Activated CD4-positive, alpha-beta T cell treated with anti-CD3 and anti-CD28 coated beads, Interleukin-2, amount 10 ng/mL, durations not matched to agents 24 days and 14 days (primary cell): ENCODE measurements around the gene PRR5L. TPM values are rescaled to one million over a fixed set of nuclear protein-coding genes. Genes with fewer than 3 reads are reported as not detected.
A peak's percentile ranks its signal among the peaks of the same experiment; 100 is the strongest.
"Not testable (repeated sequence)": the region's sequence is repeated elsewhere in the genome, so short reads cannot be mapped to it uniquely, and the experiment has no call there.

Experiments used
- DNase-seq: peaks from one replicate; pipeline ENCODE4 v3.0.0; 2022
- H3K27ac Mint-ChIP-seq: one replicate; pipeline ENCODE4 v1.8.0; 2022; ENCODE audit warnings: mild to moderate bottlenecking, mixed read lengths
- H3K27me3 Mint-ChIP-seq: one replicate; pipeline ENCODE4 v1.8.0; 2022; ENCODE audit warnings: mixed read lengths
- H3K36me3 Mint-ChIP-seq: one replicate; pipeline ENCODE4 v1.8.0; 2022; ENCODE audit warnings: low read depth, mild to moderate bottlenecking, mixed read lengths
- H3K4me1 Mint-ChIP-seq: one replicate; pipeline ENCODE4 v1.8.0; 2021; ENCODE audit warnings: mixed read lengths
- H3K4me3 Mint-ChIP-seq: one replicate; pipeline ENCODE4 v1.8.0; 2022; ENCODE audit warnings: mild to moderate bottlenecking, moderate library complexity, mixed read lengths
- H3K9me3 Mint-ChIP-seq: one replicate; pipeline ENCODE4 v1.8.0; 2021; ENCODE audit warnings: mixed read lengths
- intact Hi-C: fragments of 100-400 bp; cut with micrococcal nuclease; formaldehyde crosslinking; loops from one replicate; pipeline ENCODE4 v1.15.1; 2023
- total RNA-seq: library from RNA; stranded (reverse); gene quantifications from 2 replicates; pipeline ENCODE4 v1.2.3, GENCODE V29; 2022

The PRR5L gene
- total RNA-seq, 1 donor from 2014 or later, result 54.5 TPM

GRCh38 chr11:36509694-36510593, 213.9 kb downstream of the PRR5L start, which contains the start of gene TRAF6:
Gene TRAF6, minus strand, starts transcription at chr11:36510272. Its CDS starts 8,757 bp downstream, at chr11:36501515.
- Mint-ChIP-seq H3K4me3 (peak within 1 kb of the TSS; percentile 98), H3K9me3 (peaks cover 4% of the 10 kb centered on the region), H3K27ac (peak within 1 kb of the TSS; percentile 90), H3K36me3 (peaks cover 3% of the 10 kb centered on the region), H3K4me1 (peaks cover 20% of the 10 kb centered on the region), H3K27me3 (peaks cover 22% of the 10 kb centered on the region)
- peak; percentile 97 for DNase-seq
- intact Hi-C loops, result loop anchor here (1.0 to 5.0 kb wide), 3 partner anchors 47 to 237 kb away; partner anchors contain the start of gene COMMD9

- Mint-ChIP-seq H3K27ac (peak overlapping the region; percentile 90), H3K36me3 (peaks cover 2% of the 10 kb centered on the region), H3K27me3 (peaks cover 28% of the 10 kb centered on the region), H3K9me3 (peaks cover 4% of the 10 kb centered on the region), H3K4me3 (peak overlapping the region; percentile 98), H3K4me1 (peaks cover 16% of the 10 kb centered on the region)
- intact Hi-C loops, result loop anchor here (1.0 to 2.0 kb wide), 2 partner anchors 221 to 236 kb away; partner anchors contain the start of gene COMMD9
- no peak for DNase-seq
These were observed 214.5 kb downstream of the PRR5L start for GRCh38 chr11:36510594-36510942.

- H3K9me3 Mint-ChIP-seq, H3K36me3 Mint-ChIP-seq, H3K27ac Mint-ChIP-seq: not testable (repeated sequence)
- Mint-ChIP-seq H3K4me1 (peaks cover 11% of the 10 kb centered on the region), H3K4me3 (peak overlapping the region; percentile 98), H3K27me3 (peaks cover 28% of the 10 kb centered on the region)
- DNase-seq, result peak; percentile 52
- intact Hi-C loops, result loop anchor here (2.0 kb wide), 1 partner anchor 236 kb away; no protein-coding TSS in a partner anchor
These were observed 215.0 kb downstream of the PRR5L start for GRCh38 chr11:36511062-36511461.

GRCh38 chr11:36512016-36512415, 215.9 kb downstream of the PRR5L start:
- Mint-ChIP-seq H3K36me3 (no peaks in the 10 kb centered on the region), H3K9me3 (peaks cover 4% of the 10 kb centered on the region), H3K27ac (no peak overlapping the region), H3K27me3 (peaks cover 28% of the 10 kb centered on the region), H3K4me1 (peaks cover 11% of the 10 kb centered on the region), H3K4me3 (no peak overlapping the region)
- intact Hi-C loops, result no loop called here
- DNase-seq, result peak; percentile 50

GRCh38 chr11:36513965-36514364, 217.9 kb downstream of the PRR5L start:
- no peaks in the 10 kb centered on the region for H3K36me3 Mint-ChIP-seq
- DNase-seq, result no peak
- intact Hi-C loops, result no loop called here
- H3K4me3 Mint-ChIP-seq, result no peak overlapping the region
- H3K27me3 Mint-ChIP-seq, result peaks cover 28% of the 10 kb centered on the region
- peaks cover 2% of the 10 kb centered on the region for H3K4me1 Mint-ChIP-seq
- H3K27ac Mint-ChIP-seq, result no peak overlapping the region
- H3K9me3 Mint-ChIP-seq, result peaks cover 7% of the 10 kb centered on the region

Other genes with a start within 250 kb of the PRR5L start
- gene COMMD9, start 6.9 kb upstream of the PRR5L start, total RNA-seq, result 39.0 and 42.3 TPM in 2 replicates
- gene TRAF6, start 214.0 kb downstream of the PRR5L start, total RNA-seq, result 10.9 and 11.5 TPM in 2 replicates